Mucosa of descending colon (tissue), 3 donors: ENCODE results near the gene TNFRSF4. TPM values are rescaled to one million over a fixed set of nuclear protein-coding genes. Genes with fewer than 3 reads are reported as not detected.

Experiments
- ATAC-seq: fragments of 200-7000 bp; cut with Tn5 transposase; one replicate; pipeline ENCODE4 v1.9.1; 2020; ENCODE audit warnings: mild to moderate bottlenecking, moderate library complexity
- DNase-seq, 3 donors: peaks; one replicate each; pipeline ENCODE4 v3.0.0-alpha.2; 2020
- H3K36me3 ChIP-seq: fragments of 200-600 bp; one replicate; pipeline ENCODE4 v1.8.0; 2021; ENCODE audit warnings: low read depth, mild to moderate bottlenecking
- H3K4me1 ChIP-seq: fragments of 200-600 bp; one replicate; pipeline ENCODE4 v1.8.0; 2021; ENCODE audit warnings: low read depth, mild to moderate bottlenecking
- H3K4me3 ChIP-seq: fragments of 200-600 bp; one replicate; pipeline ENCODE4 v1.8.0; 2021; ENCODE audit warnings: mild to moderate bottlenecking
- H3K9me3 ChIP-seq: fragments of 200-600 bp; one replicate; pipeline ENCODE4 v1.8.0; 2021; ENCODE audit warnings: mild to moderate bottlenecking
- intact Hi-C, 2 donors: fragments of 100-400 bp; cut with DNase I in 1 of 2; cut with micrococcal nuclease in 1 of 2; formaldehyde crosslinking; loops; one replicate each; pipeline versions ENCODE4 v1.11.0 to v1.11.1; 2022; cut with DNase I, micrococcal nuclease
- total RNA-seq, 3 donors: library from RNA; stranded (reverse); fragmentation: NEBNext Ultra II Directional in 2 of 3; extraction: Animal tissue kit (Norgen Biotek cat#: 25700) in 2 of 3; gene quantifications; one replicate each; pipeline versions ENCODE4 v1.2.1 to v1.2.4, GENCODE V29; 2021 to 2023
- TF ChIP-seq, protein P1 (sequence below): fragments of 200-600 bp; IDR thresholded peaks from one replicate; pipeline ENCODE4 v1.8.0; 2022; ENCODE audit warnings: antibody characterized with exemption, mild to moderate bottlenecking
- donor health status: DM: no; HTN: no; CAD: no; lungs with moderate emphysema.
- donor health status: DM: no; HTN: no; CAD: no.
- donor health status: DM: no; HTN: yes; CAD: no.

The TNFRSF4 gene
- total RNA-seq, 3 donors from 2014 or later: 0.69 to 1.2 (median 0.80) TPM

DNA sequence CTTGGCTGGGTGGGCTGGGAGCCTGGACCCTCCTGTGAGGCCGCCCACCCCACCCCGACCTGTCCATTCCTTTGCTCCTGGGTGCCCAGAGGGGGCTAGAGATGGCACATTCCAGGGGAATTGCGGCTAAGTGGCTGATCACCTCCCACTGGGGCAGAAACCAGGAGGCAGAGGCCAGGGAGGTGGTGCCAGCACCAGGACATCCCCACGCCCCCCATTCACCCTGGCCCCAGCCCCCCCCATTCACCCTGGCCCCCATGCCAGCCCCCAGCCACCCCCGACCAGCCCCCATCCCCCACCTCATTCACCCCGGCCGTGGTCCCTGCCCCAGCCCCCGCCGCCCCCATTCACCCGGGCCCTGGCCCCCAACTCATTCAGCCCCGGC is 26.4 kb upstream of the TNFRSF4 start:
- no peaks in the 10 kb centered on the region for H3K36me3 ChIP-seq
- no peak overlapping the region for H3K4me3 ChIP-seq
- no peak for DNase-seq
- H3K9me3 ChIP-seq: no peaks in the 10 kb centered on the region
- intact Hi-C loops: no loop called here
- no peak for ATAC-seq
- peaks cover 19% of the 10 kb centered on the region for H3K4me1 ChIP-seq
- TF ChIP-seq, protein P1, sequence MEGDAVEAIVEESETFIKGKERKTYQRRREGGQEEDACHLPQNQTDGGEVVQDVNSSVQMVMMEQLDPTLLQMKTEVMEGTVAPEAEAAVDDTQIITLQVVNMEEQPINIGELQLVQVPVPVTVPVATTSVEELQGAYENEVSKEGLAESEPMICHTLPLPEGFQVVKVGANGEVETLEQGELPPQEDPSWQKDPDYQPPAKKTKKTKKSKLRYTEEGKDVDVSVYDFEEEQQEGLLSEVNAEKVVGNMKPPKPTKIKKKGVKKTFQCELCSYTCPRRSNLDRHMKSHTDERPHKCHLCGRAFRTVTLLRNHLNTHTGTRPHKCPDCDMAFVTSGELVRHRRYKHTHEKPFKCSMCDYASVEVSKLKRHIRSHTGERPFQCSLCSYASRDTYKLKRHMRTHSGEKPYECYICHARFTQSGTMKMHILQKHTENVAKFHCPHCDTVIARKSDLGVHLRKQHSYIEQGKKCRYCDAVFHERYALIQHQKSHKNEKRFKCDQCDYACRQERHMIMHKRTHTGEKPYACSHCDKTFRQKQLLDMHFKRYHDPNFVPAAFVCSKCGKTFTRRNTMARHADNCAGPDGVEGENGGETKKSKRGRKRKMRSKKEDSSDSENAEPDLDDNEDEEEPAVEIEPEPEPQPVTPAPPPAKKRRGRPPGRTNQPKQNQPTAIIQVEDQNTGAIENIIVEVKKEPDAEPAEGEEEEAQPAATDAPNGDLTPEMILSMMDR: no peak

DNA sequence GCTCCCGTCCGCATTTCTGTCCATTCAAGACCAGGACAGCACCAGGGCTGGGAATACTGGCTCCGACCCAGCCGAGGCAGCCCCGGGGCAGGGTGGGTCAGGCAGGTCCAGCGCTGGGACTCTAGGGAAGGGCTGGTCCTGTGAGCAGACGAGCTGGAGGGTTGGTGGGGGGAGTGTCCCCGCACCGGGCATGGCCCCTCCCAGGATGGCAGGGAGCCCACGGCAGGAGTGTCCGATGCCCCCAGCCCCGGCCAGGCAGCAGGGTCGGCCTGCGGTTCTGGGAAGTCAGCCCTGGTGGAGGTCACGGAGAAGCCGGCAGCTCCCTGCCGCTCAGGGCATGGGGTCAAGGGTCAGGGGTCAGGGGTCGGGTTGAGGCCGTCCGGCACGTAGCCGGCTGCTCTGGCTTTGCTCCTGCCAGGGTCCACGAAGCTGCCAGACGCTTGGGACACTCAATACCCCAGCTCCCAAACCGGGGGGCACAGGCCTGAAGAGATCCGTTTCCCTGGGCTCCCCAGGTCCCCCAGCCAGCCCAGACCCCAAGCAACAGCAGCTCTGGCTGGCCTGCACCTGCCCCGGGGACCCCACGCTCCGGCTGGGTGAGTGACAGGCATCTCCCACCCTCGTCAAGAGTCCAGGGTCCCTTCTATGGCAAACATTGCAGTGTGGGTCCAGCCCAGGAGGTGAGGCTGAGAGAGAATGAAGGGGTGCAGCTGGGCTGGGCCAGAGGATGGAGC is 25.8 kb upstream of the TNFRSF4 start:
- H3K4me1 ChIP-seq: peaks cover 19% of the 10 kb centered on the region
- no peak overlapping the region for H3K4me3 ChIP-seq
- peak in 1 of 3 donors; percentile 35 for DNase-seq
- intact Hi-C loops: no loop called here
- no peaks in the 10 kb centered on the region for H3K9me3 ChIP-seq
- TF ChIP-seq, protein P1: no peak
- no peak for ATAC-seq
- H3K36me3 ChIP-seq: no peaks in the 10 kb centered on the region

DNA sequence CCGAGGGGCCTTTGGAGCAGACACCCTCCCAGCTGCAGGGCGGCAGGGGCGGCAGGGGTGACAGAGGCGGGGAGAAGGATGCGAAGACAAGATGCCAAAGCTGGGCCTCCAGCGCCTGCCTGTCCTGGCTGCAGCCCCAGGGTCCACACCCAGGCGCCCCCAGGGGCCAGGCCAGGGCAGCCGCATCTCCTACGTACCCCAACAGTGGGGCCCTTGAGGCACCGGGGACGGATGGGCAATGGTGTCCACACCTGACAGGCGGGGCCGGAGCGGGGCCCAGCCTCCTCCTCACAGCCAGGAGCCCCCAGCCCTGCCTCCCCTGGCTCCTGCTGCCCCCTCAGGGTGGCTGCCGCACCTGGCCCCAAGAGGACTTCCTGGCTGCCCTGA is 25.3 kb upstream of the TNFRSF4 start:
- Histone ChIP-seq H3K4me1 (peaks cover 19% of the 10 kb centered on the region), H3K9me3 (no peaks in the 10 kb centered on the region), H3K36me3 (no peaks in the 10 kb centered on the region), H3K4me3 (no peak overlapping the region)
- intact Hi-C loops: no loop called here
- no peak for ATAC-seq
- TF ChIP-seq, protein P1: no peak
- no peak for DNase-seq

DNA sequence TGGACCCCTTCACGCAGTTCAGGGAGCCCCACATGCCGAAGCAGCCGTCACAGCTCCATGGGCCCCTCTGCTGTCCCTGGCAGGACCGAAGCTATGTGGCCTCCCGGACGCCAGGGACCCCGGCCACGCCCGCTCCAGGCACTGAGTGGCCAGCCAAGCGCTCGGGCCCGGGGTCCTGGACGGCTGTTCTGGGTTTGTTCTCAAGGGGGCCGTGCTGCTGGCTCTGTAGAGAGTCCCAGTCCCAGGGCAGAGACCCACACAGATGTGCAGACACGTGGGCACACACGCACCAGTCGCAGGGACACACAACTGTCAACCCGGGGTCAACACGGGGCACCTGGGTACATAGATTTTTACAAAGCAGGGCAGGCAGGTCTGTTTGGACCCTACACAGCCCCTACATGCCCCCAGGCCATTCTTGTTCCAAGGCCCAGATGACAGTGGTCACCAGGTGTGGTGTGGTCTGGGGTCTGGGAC is 24.8 kb upstream of the TNFRSF4 start:
- intact Hi-C loops: no loop called here
- Histone ChIP-seq H3K4me1 (peaks cover 19% of the 10 kb centered on the region), H3K36me3 (no peaks in the 10 kb centered on the region), H3K9me3 (no peaks in the 10 kb centered on the region), H3K4me3 (no peak overlapping the region)
- TF ChIP-seq, protein P1: no peak
- ATAC-seq: no peak
- DNase-seq: no peak

DNA sequence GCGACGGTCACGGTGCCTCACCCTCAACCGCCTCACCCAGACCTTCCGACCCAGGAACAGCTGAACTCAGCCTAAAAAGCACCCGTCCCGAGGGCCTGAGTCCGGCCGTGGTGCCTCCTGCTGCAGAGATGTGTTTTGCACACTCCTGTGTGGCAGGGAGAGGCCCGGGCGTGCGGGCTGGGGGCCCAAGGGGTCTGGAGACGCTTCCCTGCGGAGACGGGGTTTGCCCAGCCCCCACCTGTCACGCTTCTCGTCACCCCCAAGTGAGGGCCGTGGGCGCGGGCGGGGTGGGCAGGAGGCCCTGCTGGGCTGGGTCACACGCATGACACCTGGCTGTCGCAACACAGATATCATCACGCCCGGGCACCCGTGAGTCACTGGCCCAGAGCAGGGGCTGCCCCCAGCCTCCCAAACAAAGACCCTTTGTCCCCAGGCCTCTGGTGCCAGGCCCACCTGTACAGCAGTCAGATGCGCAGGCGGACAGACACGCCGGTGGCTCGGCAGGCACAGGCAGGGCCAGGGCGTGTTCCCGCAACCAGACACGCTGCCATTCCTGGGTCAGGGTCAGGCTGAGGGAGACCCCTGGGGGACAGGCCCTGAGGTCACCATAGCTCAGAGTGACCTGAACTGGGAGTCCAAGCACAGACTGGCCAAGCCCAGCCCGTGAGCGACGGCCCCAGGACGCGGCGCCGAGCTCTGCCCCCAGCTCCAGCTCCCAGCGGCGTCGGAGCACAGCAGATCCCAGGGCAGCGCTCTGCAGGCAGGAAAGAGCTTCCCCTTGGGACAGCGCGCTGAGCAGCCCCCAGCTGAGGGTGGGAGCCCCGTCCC is 24.1 kb upstream of the TNFRSF4 start:
- Histone ChIP-seq H3K9me3 (no peaks in the 10 kb centered on the region), H3K4me1 (peaks cover 21% of the 10 kb centered on the region), H3K4me3 (no peak overlapping the region), H3K36me3 (no peaks in the 10 kb centered on the region)
- DNase-seq: no peak
- intact Hi-C loops: no loop called here
- peak; percentile 31 for ATAC-seq
- TF ChIP-seq, protein P1: no peak
